H9 (cell line): ENCODE results near the gene ARFGAP1. TPM values are rescaled to one million over a fixed set of nuclear protein-coding genes. Genes with fewer than 3 reads are reported as not detected.

Experiments
- DNase-seq: peaks from one replicate; pipeline ENCODE4 v3.0.0-alpha.2; 2017
- H2AFZ ChIP-seq: one replicate; pipeline ENCODE4 v1.6.1; 2013; ENCODE audit warnings: mild to moderate bottlenecking, low read length, control low read depth, moderate library complexity
- H2AK5ac ChIP-seq: 2 replicates; pipeline ENCODE4 v1.6.1; 2013; ENCODE audit warnings: low read length, control low read depth, mixed read lengths; ENCODE audit not compliant: insufficient read length
- H2BK120ac ChIP-seq: one replicate; pipeline ENCODE4 v1.6.1; 2013; ENCODE audit warnings: low read depth, mild to moderate bottlenecking, low read length, control low read depth, inconsistent platforms; ENCODE audit not compliant: poor library complexity, severe bottlenecking
- H2BK12ac ChIP-seq: 2 replicates; pipeline ENCODE4 v1.6.1; 2013; ENCODE audit warnings: low read length, control low read depth, mixed read lengths, low read depth; ENCODE audit not compliant: insufficient read length
- H2BK15ac ChIP-seq: 2 replicates; pipeline ENCODE4 v1.6.1; 2013; ENCODE audit warnings: low read depth, low read length, control low read depth
- H2BK20ac ChIP-seq: one replicate; pipeline ENCODE4 v1.6.1; 2013; ENCODE audit warnings: low read depth, mild to moderate bottlenecking, low read length, control low read depth, inconsistent platforms; ENCODE audit not compliant: poor library complexity, severe bottlenecking
- H2BK5ac ChIP-seq: 2 replicates; pipeline ENCODE4 v1.6.1; 2013; ENCODE audit warnings: low read length, control low read depth, mixed read lengths; ENCODE audit not compliant: insufficient read length
- H3K14ac ChIP-seq: 2 replicates; pipeline ENCODE4 v1.6.1; 2013; ENCODE audit warnings: low read length, control low read depth; ENCODE audit not compliant: insufficient read depth
- H3K18ac ChIP-seq: 2 replicates; pipeline ENCODE4 v1.6.1; 2013; ENCODE audit warnings: low read depth, mild to moderate bottlenecking, mixed read lengths, low read length, control low read depth; ENCODE audit not compliant: insufficient read length
- H3K23ac ChIP-seq: 2 replicates; pipeline ENCODE4 v1.6.1; 2013; ENCODE audit warnings: low read length, control low read depth, mixed read lengths, low read depth; ENCODE audit not compliant: insufficient read length
- H3K23me2 ChIP-seq: 2 replicates; pipeline ENCODE4 v1.6.1; 2013; ENCODE audit warnings: low read depth, mild to moderate bottlenecking, mixed read lengths, low read length, control low read depth; ENCODE audit not compliant: insufficient read length, poor library complexity, severe bottlenecking
- H3K27ac ChIP-seq: 2 replicates; pipeline ENCODE4 v1.5.1; 2013; ENCODE audit warnings: low read length, control low read depth, mixed read lengths, low read depth; ENCODE audit not compliant: insufficient read length
- H3K27me3 ChIP-seq: 2 replicates; pipeline ENCODE4 v1.6.1; 2013; ENCODE audit warnings: low read length, control low read depth, inconsistent platforms; ENCODE audit not compliant: insufficient read depth
- H3K4ac ChIP-seq: 2 replicates; pipeline ENCODE4 v1.6.1; 2013; ENCODE audit warnings: low read depth, mild to moderate bottlenecking, control low read depth, inconsistent platforms, low read length, moderate library complexity
- H3K4me1 ChIP-seq: 2 replicates; pipeline ENCODE4 v1.6.1; 2013; ENCODE audit warnings: low read length, control low read depth, inconsistent platforms; ENCODE audit not compliant: insufficient read depth
- H3K4me2 ChIP-seq: 2 replicates; pipeline ENCODE4 v1.6.1; 2013; ENCODE audit warnings: low read length, control low read depth, mixed read lengths; ENCODE audit not compliant: insufficient read length, insufficient read depth
- H3K56ac ChIP-seq: 2 replicates; pipeline ENCODE4 v1.6.1; 2013; ENCODE audit warnings: low read depth, mild to moderate bottlenecking, mixed read lengths, low read length, control low read depth; ENCODE audit not compliant: insufficient read length
- H3K79me1 ChIP-seq: 2 replicates; pipeline ENCODE4 v1.6.1; 2013; ENCODE audit warnings: low read depth, mild to moderate bottlenecking, moderate library complexity, low read length, control low read depth, inconsistent platforms; ENCODE audit not compliant: insufficient read depth, poor library complexity, severe bottlenecking
- H3K79me2 ChIP-seq: 2 replicates; pipeline ENCODE4 v1.6.1; 2013; ENCODE audit warnings: low read length, control low read depth, inconsistent platforms; ENCODE audit not compliant: insufficient read depth
- H3K9ac ChIP-seq: 2 replicates; pipeline ENCODE4 v1.6.1; 2013; ENCODE audit warnings: low read length, control low read depth, mixed read lengths; ENCODE audit not compliant: insufficient read length; ENCODE audit errors: extremely low read depth
- H3K9me3 ChIP-seq: one replicate; pipeline ENCODE4 v1.6.1; 2013; ENCODE audit warnings: low read depth, low read length, inconsistent platforms; ENCODE audit not compliant: control insufficient read depth
- H3T11ph ChIP-seq: one replicate; pipeline ENCODE4 v1.6.1; 2013; ENCODE audit warnings: mild to moderate bottlenecking, low read length, control low read depth, inconsistent platforms
- H4K20me1 ChIP-seq: one replicate; pipeline ENCODE4 v1.6.1; 2013; ENCODE audit not compliant: control insufficient read depth, insufficient read length, insufficient read depth
- H4K5ac ChIP-seq: 2 replicates; pipeline ENCODE4 v1.6.1; 2013; ENCODE audit warnings: low read depth, mild to moderate bottlenecking, mixed read lengths, low read length, control low read depth; ENCODE audit not compliant: insufficient read length
- H4K8ac ChIP-seq: replicated peaks from 2 replicates; pipeline ENCODE4 v1.6.1; 2013; ENCODE audit warnings: low read length, control low read depth, mixed read lengths, low read depth; ENCODE audit not compliant: insufficient read length
- H4K91ac ChIP-seq: 2 replicates; pipeline ENCODE4 v1.6.1; 2013; ENCODE audit warnings: low read depth, mild to moderate bottlenecking, moderate library complexity, mixed read lengths, low read length, control low read depth; ENCODE audit not compliant: insufficient read length
- H3K27ac Mint-ChIP-seq, 3 experiments: 2 replicates in 2 of 3; 3 replicates in 1 of 3; pipeline ENCODE4 v1.8.0; 2020 to 2021; ENCODE audit warnings: mixed read lengths in 3 of 3, mild to moderate bottlenecking in 1 of 3, moderate library complexity in 1 of 3
- H3K27me3 Mint-ChIP-seq: 2 replicates; pipeline ENCODE4 v1.8.0; 2021; ENCODE audit warnings: low read depth, mild to moderate bottlenecking, moderate library complexity, mixed read lengths
- H3K36me3 Mint-ChIP-seq, 3 experiments: 2 replicates in 2 of 3; 3 replicates in 1 of 3; pipeline ENCODE4 v1.8.0; 2020 to 2021; ENCODE audit warnings: low read depth in 3 of 3, mixed read lengths in 3 of 3; ENCODE audit not compliant: insufficient read depth in 1 of 3
- H3K4me1 Mint-ChIP-seq, 2 experiments: 2 replicates each; pipeline ENCODE4 v1.8.0; 2020; ENCODE audit warnings: mixed read lengths in 2 of 2
- H3K4me3 Mint-ChIP-seq, 2 experiments: 2 replicates in 1 of 2; 3 replicates in 1 of 2; pipeline ENCODE4 v1.8.0; 2020 to 2021; ENCODE audit warnings: mild to moderate bottlenecking in 2 of 2, mixed read lengths in 2 of 2, moderate library complexity in 1 of 2
- H3K9me3 Mint-ChIP-seq, 2 experiments: 2 replicates in 1 of 2; 3 replicates in 1 of 2; pipeline ENCODE4 v1.8.0; 2020; ENCODE audit warnings: mild to moderate bottlenecking in 2 of 2, mixed read lengths in 2 of 2, moderate library complexity in 1 of 2
- WGBS: extraction: QIAGEN DNeasy Blood & Tissue Kit; methylation state at CpG from one replicate; pipeline ENCODE4 v1.1.7; 2013; ENCODE audit warnings: missing lambda C conversion rate, low lambda C conversion rate, mixed read lengths; ENCODE audit not compliant: insufficient read length; ENCODE audit errors: extremely low coverage; 5-methylcytosine and 5-hydroxymethylcytosine counted together
- total RNA-seq: library from RNA; stranded (reverse); gene quantifications from 2 replicates; pipeline ENCODE4 v1.2.1, GENCODE V29; 2021
- TF ChIP-seq, protein P1 (sequence below): fragments of 200-600 bp; sonication (generic); conservative IDR thresholded peaks from 3 replicates; pipeline ENCODE4 v1.8.0; 2021; ENCODE audit warnings: antibody characterized with exemption, mild to moderate bottlenecking

Gene ARFGAP1
- total RNA-seq, 1 experiment from 2014 or later, result 114 TPM

DNA sequence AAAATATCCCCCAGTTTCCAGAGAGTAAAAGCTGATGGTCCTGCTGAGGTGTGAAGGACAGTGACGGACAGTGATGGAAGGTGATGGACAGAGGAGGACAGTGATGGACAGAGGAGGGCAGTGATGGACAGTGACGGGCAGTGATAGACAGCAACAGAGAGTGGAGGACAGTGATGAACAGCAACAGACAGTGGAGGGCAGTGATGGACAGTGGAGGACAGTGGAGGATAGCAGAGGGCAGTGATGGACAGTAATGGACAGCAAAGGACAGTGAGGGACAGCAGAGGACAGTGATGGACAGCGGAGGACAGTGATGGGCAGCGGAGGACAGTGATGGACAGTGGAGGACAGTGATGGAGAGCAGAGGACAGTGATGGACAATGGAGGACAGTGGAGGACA, 15.7 kb upstream of the ARFGAP1 start:
- TF ChIP-seq, protein P1, sequence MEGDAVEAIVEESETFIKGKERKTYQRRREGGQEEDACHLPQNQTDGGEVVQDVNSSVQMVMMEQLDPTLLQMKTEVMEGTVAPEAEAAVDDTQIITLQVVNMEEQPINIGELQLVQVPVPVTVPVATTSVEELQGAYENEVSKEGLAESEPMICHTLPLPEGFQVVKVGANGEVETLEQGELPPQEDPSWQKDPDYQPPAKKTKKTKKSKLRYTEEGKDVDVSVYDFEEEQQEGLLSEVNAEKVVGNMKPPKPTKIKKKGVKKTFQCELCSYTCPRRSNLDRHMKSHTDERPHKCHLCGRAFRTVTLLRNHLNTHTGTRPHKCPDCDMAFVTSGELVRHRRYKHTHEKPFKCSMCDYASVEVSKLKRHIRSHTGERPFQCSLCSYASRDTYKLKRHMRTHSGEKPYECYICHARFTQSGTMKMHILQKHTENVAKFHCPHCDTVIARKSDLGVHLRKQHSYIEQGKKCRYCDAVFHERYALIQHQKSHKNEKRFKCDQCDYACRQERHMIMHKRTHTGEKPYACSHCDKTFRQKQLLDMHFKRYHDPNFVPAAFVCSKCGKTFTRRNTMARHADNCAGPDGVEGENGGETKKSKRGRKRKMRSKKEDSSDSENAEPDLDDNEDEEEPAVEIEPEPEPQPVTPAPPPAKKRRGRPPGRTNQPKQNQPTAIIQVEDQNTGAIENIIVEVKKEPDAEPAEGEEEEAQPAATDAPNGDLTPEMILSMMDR, result no peak
- Histone ChIP-seq H4K91ac (no peak overlapping the region), H2BK5ac (no peak overlapping the region), H2BK12ac (no peak overlapping the region), H3K23ac (no peak overlapping the region), H4K8ac (no peak overlapping the region), H3T11ph (no peak overlapping the region), H3K79me1 (no peaks in the 10 kb centered on the region), H2AK5ac (no peak overlapping the region), H2BK20ac (no peak overlapping the region), H3K18ac (no peak overlapping the region), H3K79me2 (no peaks in the 10 kb centered on the region), H3K4ac (no peak overlapping the region), H3K9me3 (no peaks in the 10 kb centered on the region), H3K56ac (no peak overlapping the region), H3K27me3 (peaks cover 4% of the 10 kb centered on the region; the same call in 1 of the 2 replicates), H4K20me1 (no peaks in the 10 kb centered on the region), H3K27ac (no peak overlapping the region), H3K4me2 (no peak overlapping the region), H3K4me1 (no peaks in the 10 kb centered on the region; the same call in 1 of the 2 replicates), H4K5ac (no peak overlapping the region), H2BK15ac (no peak overlapping the region), H3K9ac (no peak overlapping the region), H3K23me2 (peaks cover 15% of the 10 kb centered on the region), H2BK120ac (no peak overlapping the region), H3K14ac (no peak overlapping the region), H2AFZ (no peak overlapping the region)
- WGBS, result no CpG with 5 or more reads among the region's 4 CpGs
- Mint-ChIP-seq H3K36me3 (no peaks in the 10 kb centered on the region), H3K27me3 (peaks cover 48% of the 10 kb centered on the region), H3K4me1 (peaks cover 30 to 31% of the 10 kb centered on the region in 2 experiments), H3K4me3 (peak overlapping the region in 1 of 2 experiments; percentile 12; a peak in 2 of 5 replicates), H3K27ac (no peak overlapping the region), H3K9me3 (no peaks in the 10 kb centered on the region; a peak in 2 of 5 replicates)
- no peak for DNase-seq
